Smooth muscle cell of the brain vasculature (primary cell): Measurements from ENCODE around the gene AP4B1.

Experiments used
- DNase-seq: peaks from one replicate; pipeline ENCODE4 v3.0.0-alpha.2; 2012; ENCODE audit warnings: low read depth, low spot score

Gene AP4B1

GRCh38 chr1:113930499-113931161 lies 26.0 kb upstream of the AP4B1 start:
- DNase-seq = no peak

DNA sequence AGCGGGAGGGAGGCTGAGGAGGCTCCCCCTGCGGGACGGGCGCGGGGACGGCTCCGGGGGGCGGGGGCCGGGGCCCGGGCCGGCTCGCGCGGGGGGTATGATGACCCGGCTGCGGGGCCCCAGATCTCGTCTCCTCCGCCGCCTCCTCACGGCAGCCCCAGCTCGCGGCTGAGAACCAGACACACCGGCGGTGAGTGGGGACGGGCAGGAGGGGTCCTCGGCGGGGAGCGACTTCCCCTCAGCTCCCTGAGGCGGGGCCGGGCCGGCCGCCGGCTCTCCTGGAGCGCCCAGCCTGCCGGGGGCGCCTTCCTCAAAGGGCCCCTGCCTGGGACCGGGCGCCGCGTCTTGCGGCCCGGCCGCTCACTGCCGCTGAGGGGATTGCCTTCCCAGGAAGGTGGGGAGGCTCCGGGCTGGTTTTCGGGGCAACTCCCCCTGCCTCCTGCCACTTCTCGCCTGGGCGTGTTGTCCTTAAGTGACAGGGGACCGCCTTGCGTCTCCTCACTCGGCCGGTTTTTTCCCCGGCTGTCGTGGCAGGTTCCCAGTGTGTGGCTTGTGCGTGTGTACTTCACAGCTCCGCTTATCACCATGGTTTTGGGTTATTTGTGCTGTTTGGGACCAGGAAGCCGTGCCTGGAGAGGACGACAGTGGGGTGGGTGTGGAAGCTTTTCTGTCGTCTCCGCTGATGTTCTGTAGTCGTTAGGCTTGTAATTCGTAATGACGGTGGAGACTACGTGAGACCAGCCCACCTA lies 25.3 kb upstream of the AP4B1 start:
- no peak for DNase-seq

DNA sequence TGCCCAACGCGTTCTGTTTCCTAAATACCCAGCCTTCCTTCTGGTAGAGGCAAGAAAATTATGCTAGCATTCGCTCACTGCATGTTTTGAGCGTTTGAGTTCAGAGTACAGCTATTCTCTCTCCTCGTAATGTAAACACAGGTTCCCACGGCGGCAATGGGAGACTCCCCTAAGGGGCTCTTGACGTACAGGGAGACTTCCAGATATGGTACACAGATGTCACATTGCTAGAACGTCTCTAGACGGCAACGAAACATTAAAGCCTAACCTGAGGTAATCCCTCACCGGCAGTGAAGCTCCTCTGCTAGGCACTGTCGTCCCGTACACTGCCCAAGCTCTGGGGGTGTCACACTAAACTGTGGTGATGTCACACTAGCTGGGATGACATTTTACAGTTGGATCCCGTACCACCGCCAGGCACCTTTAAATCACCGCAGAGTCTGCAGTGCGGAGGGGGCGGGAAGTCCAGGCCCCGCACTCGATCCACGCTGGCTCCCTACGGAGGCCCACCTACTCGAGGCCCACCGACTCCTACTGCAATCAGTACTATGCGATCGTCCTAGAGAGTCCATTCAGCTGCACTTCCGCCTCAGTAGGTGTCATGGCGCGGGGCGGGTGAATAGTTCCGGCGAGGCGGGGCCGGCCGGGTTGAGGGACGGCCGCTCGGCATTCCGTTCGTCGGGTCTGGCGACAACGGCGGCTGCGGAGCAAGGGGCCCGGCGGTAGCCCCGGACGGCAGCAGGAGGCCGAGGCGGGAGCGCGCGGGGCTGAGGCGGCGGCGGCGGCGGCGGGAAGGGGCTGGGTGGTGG lies 24.5 kb upstream of the AP4B1 start, which contains the start of gene HIPK1:
Gene HIPK1 (plus strand): TSS at position 384 of the 809 bp plus-strand sequence.
- DNase-seq = peak; percentile 63

DNA sequence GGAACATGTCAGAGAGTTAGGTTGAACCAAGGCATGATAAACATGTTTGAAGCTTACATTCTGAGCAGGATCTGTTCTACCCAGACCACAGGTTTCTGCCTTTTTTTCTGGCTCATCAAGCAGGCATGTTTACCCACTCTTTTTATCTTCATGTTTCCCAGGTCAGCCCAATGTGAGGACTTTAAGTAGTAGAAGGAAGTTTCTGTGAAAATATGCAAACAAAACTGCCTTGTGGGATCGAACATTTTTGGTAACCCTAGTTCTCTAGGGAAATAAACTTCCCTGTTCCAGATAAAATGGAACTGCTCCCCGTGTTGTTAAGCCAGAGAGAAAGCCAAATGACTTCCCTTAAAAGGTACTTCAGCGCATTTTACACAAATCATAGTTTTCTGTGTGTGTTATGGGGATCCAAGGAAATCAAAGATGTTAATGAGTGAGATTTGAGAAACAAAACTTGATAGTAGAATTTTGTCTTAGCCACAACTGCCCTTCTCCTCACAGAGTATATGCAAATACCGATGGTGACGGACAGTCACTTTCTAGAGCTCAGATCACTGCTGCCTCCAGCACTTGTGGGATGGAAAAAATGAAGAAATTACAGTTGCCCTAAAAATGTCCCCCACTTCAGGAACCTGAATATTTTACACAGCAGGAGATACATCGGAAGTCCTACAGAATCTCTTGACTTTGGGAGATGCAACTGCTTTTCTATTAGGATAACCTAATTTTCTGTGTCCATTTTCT lies 23.8 kb upstream of the AP4B1 start:
- no peak for DNase-seq

DNA sequence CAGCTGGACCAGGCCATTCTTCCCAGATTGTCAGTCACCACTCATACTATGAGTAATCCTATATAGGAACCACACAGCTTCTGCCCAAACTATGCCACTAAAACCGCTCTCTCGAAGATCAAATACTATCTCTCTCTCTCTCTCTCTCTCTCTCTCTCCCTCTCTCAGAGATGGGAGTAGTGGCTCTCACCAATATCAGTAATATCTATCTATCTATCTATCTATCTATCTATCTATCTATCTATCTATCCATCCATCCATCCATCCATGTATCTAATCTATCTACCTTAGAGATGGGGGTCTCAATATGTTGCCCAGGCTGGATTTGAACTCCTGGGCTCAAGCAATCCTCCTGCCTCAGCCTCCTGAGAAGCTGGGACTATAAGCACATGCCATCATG lies 19.9 kb upstream of the AP4B1 start:
- DNase-seq = no peak

- DNase-seq = no peak
These were observed 18.4 kb upstream of the AP4B1 start for GRCh38 chr1:113922957-113923356.

GRCh38 chr1:113918243-113918642 lies 13.6 kb upstream of the AP4B1 start:
- DNase-seq = no peak

DNA sequence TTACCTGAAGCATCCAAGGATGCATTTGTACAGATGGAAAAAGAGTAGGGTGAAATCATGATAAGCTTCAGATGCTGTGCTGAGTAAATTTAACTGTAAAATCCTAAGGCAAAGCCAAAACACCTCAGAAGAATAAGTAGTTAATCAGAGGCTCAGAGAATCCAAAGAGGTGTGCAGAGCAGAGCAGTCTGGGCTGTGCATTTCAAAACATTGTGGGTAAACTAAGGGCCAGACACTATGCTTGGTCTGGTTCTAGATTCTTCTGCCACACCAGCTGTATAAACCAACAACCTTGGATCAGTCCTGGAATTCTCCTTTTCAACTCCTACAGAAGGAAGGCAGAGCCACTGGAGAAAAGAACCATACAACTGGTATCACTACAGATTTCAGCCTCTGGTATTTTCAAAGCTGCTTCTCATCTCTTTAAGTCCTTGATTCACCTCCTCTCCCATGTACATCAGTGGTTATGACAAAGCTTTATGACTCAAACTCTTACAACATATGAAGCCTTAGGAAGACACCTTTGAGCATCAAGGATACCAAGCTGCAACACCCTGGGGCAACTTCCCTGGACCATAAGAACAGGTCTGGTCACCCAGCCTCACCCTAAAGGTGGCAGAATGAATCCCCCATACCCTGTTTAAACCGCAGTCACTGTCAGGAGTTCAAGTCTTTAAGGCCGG lies 12.9 kb upstream of the AP4B1 start:
- no peak for DNase-seq

- DNase-seq = no peak
These were observed 12.4 kb upstream of the AP4B1 start for GRCh38 chr1:113916974-113917373.

- no peak for DNase-seq
These were observed 9.5 kb upstream of the AP4B1 start for GRCh38 chr1:113913887-113914664.

- no peak for DNase-seq
These were observed 8.7 kb upstream of the AP4B1 start for GRCh38 chr1:113913312-113913668.

GRCh38 chr1:113912594-113913311 lies 8.2 kb upstream of the AP4B1 start:
- no peak for DNase-seq

DNA sequence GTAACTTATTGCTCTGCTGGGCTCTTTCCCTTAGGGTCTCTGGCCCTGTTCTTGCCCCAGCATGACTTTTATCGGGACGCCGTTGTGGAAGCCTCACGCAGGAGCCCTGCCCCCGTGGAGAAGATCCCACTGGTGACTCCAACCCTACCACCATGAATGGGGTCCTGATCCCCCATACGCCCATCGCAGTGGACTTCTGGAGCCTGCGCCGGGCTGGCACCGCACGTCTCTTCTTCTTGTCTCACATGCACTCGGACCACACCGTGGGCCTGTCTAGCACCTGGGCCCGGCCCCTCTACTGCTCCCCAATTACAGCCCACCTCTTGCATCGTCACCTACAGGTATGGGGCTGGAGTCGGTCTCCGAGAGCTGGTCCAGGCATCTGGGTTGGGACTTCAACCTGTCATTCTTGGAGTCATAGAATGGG lies 849 bp upstream of the AP4B1 start:
- DNase-seq = no peak

DNA sequence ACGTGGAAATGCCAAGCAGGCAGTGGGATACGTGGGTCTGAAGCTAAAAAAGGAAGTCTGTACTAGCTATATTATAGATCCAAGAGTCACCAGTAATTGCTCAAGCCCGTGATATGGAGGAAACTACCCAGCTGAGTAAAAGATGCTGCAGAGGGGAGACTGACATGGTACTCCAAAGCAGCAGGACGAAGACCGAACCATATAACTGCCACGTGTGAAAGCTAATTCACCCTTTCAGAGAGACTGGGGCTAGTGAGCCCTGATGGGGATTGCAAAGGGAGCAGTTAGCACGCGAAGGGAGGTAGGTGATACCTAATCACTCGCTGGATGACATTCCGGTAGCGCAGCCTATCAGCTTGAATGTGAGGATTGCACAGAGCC lies 316 bp downstream of the AP4B1 start:
- no peak for DNase-seq

GRCh38 chr1:113903501-113904292 lies 902 bp downstream of the AP4B1 start:
- DNase-seq = no peak

- DNase-seq = no peak
These were observed 3.4 kb downstream of the AP4B1 start for GRCh38 chr1:113901191-113901590.

- no peak for DNase-seq
These were observed 5.5 kb downstream of the AP4B1 start for GRCh38 chr1:113899111-113899510.

- no peak for DNase-seq
These were observed 6.3 kb downstream of the AP4B1 start for GRCh38 chr1:113898241-113898814.

- DNase-seq = no peak
These were observed 8.6 kb downstream of the AP4B1 start for GRCh38 chr1:113895961-113896360.
